ENCODE results near the gene TRAPPC14. TPM values are rescaled to one million over a fixed set of nuclear protein-coding genes. Genes with fewer than 3 reads are reported as not detected.

The TRAPPC14 gene
- total and polyA plus RNA-seq, 9 of the 15 experiments (the other 6 are each of a cell fraction or from before 2014, with no cell fraction given) = 0.42 to 45.9 (median 18.2) TPM

DNA sequence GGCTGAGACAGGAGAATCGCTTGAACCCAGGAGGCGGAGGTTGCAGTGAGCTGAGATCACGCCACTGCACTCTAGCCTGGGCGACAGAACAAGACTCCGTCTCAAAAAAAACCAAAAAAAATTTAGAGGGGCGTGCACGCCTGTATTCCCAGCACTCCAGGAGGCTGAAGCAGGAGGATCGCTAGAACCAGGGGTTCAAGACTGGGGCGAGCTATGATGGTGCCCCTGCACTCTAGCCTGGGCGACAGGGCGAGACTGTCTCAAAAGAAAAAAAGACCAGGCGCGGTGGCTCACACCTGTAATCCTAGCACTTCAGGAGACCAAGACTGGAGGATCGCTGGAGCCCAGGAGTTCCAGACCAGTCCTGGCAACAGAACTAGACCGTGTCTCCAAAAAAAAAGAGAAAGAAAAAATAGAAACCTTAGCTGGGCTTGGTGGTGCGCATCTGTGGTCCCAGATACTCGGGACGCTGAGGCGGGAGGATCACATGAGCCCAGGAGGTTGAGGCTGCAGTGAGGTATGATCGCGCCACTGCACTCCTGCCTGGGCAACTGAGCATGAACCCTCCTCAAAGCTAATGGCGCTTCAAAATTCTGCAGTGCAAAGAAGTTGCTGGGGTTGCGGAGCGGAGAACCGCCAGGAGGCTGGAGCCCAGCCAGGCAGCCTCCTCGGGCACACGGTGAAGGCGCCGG is 32.1 kb downstream of the TRAPPC14 start (continued):
- TF ChIP-seq, protein P1, sequence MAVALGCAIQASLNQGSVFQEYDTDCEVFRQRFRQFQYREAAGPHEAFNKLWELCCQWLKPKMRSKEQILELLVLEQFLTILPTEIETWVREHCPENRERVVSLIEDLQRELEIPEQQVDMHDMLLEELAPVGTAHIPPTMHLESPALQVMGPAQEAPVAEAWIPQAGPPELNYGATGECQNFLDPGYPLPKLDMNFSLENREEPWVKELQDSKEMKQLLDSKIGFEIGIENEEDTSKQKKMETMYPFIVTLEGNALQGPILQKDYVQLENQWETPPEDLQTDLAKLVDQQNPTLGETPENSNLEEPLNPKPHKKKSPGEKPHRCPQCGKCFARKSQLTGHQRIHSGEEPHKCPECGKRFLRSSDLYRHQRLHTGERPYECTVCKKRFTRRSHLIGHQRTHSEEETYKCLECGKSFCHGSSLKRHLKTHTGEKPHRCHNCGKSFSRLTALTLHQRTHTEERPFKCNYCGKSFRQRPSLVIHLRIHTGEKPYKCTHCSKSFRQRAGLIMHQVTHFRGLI (CRISPR knock-in tag; IDR thresholded peaks at IDR 0.05) = no peak
- TF ChIP-seq ELF2 (CRISPR knock-in tag; IDR thresholded peaks at IDR 0.05) (no peak), JUND (IDR thresholded peaks at IDR 0.05; ENCODE audit: borderline replicate concordance, low read depth, low read length) (no peak), JUND (tag; IDR thresholded peaks at IDR 0.05; ENCODE audit: borderline replicate concordance, low read depth, low read length) (0 out of 3 replicates have a peak, but pooled peaks have one; percentile 47), RFX5 (IDR thresholded peaks at IDR 0.05; ENCODE audit: low read depth, low read length) (no peak), ZNF57 (CRISPR knock-in tag; IDR thresholded peaks at IDR 0.05) (no peak), TRIM24 (IDR thresholded peaks at IDR 0.05) (no peak), DMBX1 (CRISPR knock-in tag; IDR thresholded peaks at IDR 0.05; ENCODE audit: borderline replicate concordance) (no peak), MAFK (IDR thresholded peaks at IDR 0.05; ENCODE audit: low read length) (0 out of 2 replicates have a peak, but pooled peaks have one; percentile 14), STAT5A (IDR thresholded peaks at IDR 0.05; ENCODE audit: borderline replicate concordance, low read length) (no peak), CBX3 (IDR thresholded peaks at IDR 0.05; ENCODE audit: borderline replicate concordance in 1 of 2, low read length in 2 of 2) (no peak), XRCC5 (IDR thresholded peaks at IDR 0.05; ENCODE audit: low read depth, low read length) (no peak), WHSC1 (IDR thresholded peaks at IDR 0.05; ENCODE audit: low read length) (no peak), ZNF79 (CRISPR knock-in tag; IDR thresholded peaks at IDR 0.05; ENCODE audit: low read depth) (no peak), DNMT1 (IDR thresholded peaks at IDR 0.05) (no peak), BRD4 (IDR thresholded peaks at IDR 0.05) (no peak), TCF7 (IDR thresholded peaks at IDR 0.05; ENCODE audit: borderline replicate concordance) (no peak), GTF2E2 (tag; IDR thresholded peaks at IDR 0.05) (no peak), HDAC6 (IDR thresholded peaks at IDR 0.05; ENCODE audit: low read depth, low read length) (no peak), ZNF589 (CRISPR knock-in tag; IDR thresholded peaks at IDR 0.05; ENCODE audit: low read depth) (peak; percentile 64), ZNF445 (CRISPR knock-in tag; IDR thresholded peaks at IDR 0.05; ENCODE audit: low read depth) (no peak), MAZ (CRISPR knock-in tag; conservative IDR thresholded peaks at IDR 0.05 in 1 of 2, IDR thresholded peaks at IDR 0.05 in 1 of 2) (no peak), COPS2 (conservative IDR thresholded peaks at IDR 0.05) (no peak)
- TF ChIP-seq, protein P2, sequence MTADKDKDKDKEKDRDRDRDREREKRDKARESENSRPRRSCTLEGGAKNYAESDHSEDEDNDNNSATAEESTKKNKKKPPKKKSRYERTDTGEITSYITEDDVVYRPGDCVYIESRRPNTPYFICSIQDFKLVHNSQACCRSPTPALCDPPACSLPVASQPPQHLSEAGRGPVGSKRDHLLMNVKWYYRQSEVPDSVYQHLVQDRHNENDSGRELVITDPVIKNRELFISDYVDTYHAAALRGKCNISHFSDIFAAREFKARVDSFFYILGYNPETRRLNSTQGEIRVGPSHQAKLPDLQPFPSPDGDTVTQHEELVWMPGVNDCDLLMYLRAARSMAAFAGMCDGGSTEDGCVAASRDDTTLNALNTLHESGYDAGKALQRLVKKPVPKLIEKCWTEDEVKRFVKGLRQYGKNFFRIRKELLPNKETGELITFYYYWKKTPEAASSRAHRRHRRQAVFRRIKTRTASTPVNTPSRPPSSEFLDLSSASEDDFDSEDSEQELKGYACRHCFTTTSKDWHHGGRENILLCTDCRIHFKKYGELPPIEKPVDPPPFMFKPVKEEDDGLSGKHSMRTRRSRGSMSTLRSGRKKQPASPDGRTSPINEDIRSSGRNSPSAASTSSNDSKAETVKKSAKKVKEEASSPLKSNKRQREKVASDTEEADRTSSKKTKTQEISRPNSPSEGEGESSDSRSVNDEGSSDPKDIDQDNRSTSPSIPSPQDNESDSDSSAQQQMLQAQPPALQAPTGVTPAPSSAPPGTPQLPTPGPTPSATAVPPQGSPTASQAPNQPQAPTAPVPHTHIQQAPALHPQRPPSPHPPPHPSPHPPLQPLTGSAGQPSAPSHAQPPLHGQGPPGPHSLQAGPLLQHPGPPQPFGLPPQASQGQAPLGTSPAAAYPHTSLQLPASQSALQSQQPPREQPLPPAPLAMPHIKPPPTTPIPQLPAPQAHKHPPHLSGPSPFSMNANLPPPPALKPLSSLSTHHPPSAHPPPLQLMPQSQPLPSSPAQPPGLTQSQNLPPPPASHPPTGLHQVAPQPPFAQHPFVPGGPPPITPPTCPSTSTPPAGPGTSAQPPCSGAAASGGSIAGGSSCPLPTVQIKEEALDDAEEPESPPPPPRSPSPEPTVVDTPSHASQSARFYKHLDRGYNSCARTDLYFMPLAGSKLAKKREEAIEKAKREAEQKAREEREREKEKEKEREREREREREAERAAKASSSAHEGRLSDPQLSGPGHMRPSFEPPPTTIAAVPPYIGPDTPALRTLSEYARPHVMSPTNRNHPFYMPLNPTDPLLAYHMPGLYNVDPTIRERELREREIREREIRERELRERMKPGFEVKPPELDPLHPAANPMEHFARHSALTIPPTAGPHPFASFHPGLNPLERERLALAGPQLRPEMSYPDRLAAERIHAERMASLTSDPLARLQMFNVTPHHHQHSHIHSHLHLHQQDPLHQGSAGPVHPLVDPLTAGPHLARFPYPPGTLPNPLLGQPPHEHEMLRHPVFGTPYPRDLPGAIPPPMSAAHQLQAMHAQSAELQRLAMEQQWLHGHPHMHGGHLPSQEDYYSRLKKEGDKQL (CRISPR knock-in tag; IDR thresholded peaks at IDR 0.05; ENCODE audit: borderline replicate concordance) = no peak
